Lower leg skin (tissue), 3 donors: ENCODE data around the gene WNT9B.

Source experiments
- CTCF ChIP-seq, 3 donors: fragments of 450-650 bp; IDR thresholded peaks; one replicate each; pipeline ENCODE4 v1.5.1; 2016; ENCODE audit warnings: antibody characterized with exemption in 3 of 3, mild to moderate bottlenecking in 3 of 3, moderate library complexity in 2 of 3
- POLR2A ChIP-seq, 2 donors: fragments of 450-650 bp; IDR thresholded peaks; one replicate each; pipeline ENCODE4 v1.6.1; 2016 to 2017; ENCODE audit warnings: antibody characterized with exemption in 2 of 2, mild to moderate bottlenecking in 1 of 2, moderate library complexity in 1 of 2

- TF ChIP-seq CTCF (IDR thresholded peaks at IDR 0.05), result no peak
- no peak for TF ChIP-seq POLR2A (IDR thresholded peaks at IDR 0.05)
These were observed 34.1 kb upstream of the WNT9B start for GRCh38 chr17:46817151-46817900.
